ENCODE measurements around the gene NXPH1.

DNA sequence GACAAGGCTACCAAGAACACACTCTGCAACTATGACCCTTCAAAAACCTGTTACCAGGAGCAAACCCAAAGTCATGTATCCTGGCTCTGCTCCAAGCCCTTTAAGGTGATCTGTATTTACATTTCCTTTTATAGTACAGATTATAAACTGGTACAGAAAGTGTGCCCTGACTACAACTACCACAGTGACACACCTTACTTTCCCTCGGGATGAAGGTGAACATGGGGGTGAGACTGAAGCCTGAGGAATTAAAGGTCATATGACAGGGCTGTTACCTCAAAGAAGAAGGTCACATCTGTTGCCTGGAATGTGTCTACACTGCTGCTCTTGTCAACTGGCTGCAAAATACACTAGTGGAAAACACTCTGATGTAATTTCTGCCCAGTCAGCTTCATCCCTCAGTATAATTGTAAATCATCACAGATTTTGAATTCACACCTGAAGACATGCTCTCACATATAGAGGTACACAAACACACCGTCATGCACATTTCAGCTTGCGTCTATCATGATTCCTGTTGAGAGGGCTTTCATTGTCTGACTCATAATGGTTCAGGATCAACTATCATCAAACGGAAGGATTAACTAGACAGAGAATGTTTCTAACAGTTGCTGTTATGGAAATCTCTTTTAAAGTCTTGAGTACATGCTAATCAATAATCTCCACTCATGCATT is 318.3 kb downstream of the NXPH1 start:
- TF ChIP-seq, protein P1, sequence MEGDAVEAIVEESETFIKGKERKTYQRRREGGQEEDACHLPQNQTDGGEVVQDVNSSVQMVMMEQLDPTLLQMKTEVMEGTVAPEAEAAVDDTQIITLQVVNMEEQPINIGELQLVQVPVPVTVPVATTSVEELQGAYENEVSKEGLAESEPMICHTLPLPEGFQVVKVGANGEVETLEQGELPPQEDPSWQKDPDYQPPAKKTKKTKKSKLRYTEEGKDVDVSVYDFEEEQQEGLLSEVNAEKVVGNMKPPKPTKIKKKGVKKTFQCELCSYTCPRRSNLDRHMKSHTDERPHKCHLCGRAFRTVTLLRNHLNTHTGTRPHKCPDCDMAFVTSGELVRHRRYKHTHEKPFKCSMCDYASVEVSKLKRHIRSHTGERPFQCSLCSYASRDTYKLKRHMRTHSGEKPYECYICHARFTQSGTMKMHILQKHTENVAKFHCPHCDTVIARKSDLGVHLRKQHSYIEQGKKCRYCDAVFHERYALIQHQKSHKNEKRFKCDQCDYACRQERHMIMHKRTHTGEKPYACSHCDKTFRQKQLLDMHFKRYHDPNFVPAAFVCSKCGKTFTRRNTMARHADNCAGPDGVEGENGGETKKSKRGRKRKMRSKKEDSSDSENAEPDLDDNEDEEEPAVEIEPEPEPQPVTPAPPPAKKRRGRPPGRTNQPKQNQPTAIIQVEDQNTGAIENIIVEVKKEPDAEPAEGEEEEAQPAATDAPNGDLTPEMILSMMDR (IDR thresholded peaks at IDR 0.05; ENCODE audit: low read depth, low read length, poor library complexity, severe bottlenecking), result no peak
- no peak for TF ChIP-seq EZH2phosphoT487 (IDR thresholded peaks at IDR 0.05; ENCODE audit: borderline replicate concordance, low read length)
